Trophoblast cell (in vitro differentiated cells and primary cell): ENCODE data around the gene EXOC3L4.

Source experiments
- DNase-seq, 2 donors: peaks; one replicate each; pipeline ENCODE4 v3.0.0-alpha.2; 2016
- H2AFZ ChIP-seq: 2 replicates; pipeline ENCODE4 v1.6.1; 2013; ENCODE audit warnings: low read length, moderate library complexity, mild to moderate bottlenecking; ENCODE audit not compliant: insufficient read depth, poor library complexity
- H2AK5ac ChIP-seq: 2 replicates; pipeline ENCODE4 v1.6.1; 2013; ENCODE audit warnings: mild to moderate bottlenecking, low read length
- H2BK120ac ChIP-seq: 2 replicates; pipeline ENCODE4 v1.6.1; 2013; ENCODE audit warnings: low read length, mild to moderate bottlenecking, moderate library complexity; ENCODE audit not compliant: insufficient read depth, poor library complexity
- H2BK12ac ChIP-seq: 2 replicates; pipeline ENCODE4 v1.6.1; 2013; ENCODE audit warnings: mild to moderate bottlenecking, low read length, moderate library complexity
- H2BK5ac ChIP-seq: 2 replicates; pipeline ENCODE4 v1.6.1; 2013; ENCODE audit warnings: low read length, low read depth, moderate library complexity, mild to moderate bottlenecking; ENCODE audit not compliant: poor library complexity
- H3K14ac ChIP-seq: 2 replicates; pipeline ENCODE4 v1.6.1; 2013; ENCODE audit warnings: mild to moderate bottlenecking, low read length
- H3K18ac ChIP-seq: 2 replicates; pipeline ENCODE4 v1.6.1; 2013; ENCODE audit warnings: mild to moderate bottlenecking, low read length
- H3K23ac ChIP-seq: 2 replicates; pipeline ENCODE4 v1.6.1; 2013; ENCODE audit warnings: low read length
- H3K27ac ChIP-seq: 2 replicates; pipeline ENCODE4 v1.5.1; 2013; ENCODE audit warnings: low read depth, mild to moderate bottlenecking, inconsistent platforms, low read length, moderate library complexity
- H3K27me3 ChIP-seq: 2 replicates; pipeline ENCODE4 v1.6.1; 2013; ENCODE audit warnings: inconsistent platforms, mild to moderate bottlenecking, low read length, moderate library complexity; ENCODE audit not compliant: insufficient read depth
- H3K36me3 ChIP-seq, 2 experiments: 1 replicate in 1 of 2; 2 replicates in 1 of 2; pipeline ENCODE4 v1.6.1; 2013; ENCODE audit warnings: low read length in 2 of 2, mild to moderate bottlenecking in 2 of 2, moderate library complexity in 1 of 2; ENCODE audit not compliant: insufficient read depth in 2 of 2, control insufficient read depth in 1 of 2
- H3K4ac ChIP-seq: 2 replicates; pipeline ENCODE4 v1.6.1; 2013; ENCODE audit warnings: low read depth, mild to moderate bottlenecking, low read length, moderate library complexity
- H3K4me1 ChIP-seq, 2 experiments: 1 replicate in 1 of 2; 2 replicates in 1 of 2; pipeline ENCODE4 v1.6.1; 2013; ENCODE audit warnings: low read length in 2 of 2, mild to moderate bottlenecking in 2 of 2, moderate library complexity in 1 of 2; ENCODE audit not compliant: insufficient read depth in 2 of 2, control insufficient read depth in 1 of 2
- H3K4me2 ChIP-seq: 2 replicates; pipeline ENCODE4 v1.6.1; 2013; ENCODE audit warnings: inconsistent platforms, mild to moderate bottlenecking, low read length, moderate library complexity
- H3K4me3 ChIP-seq: 2 replicates; pipeline ENCODE4 v1.5.1; 2013; ENCODE audit warnings: mild to moderate bottlenecking, low read depth, low read length, inconsistent platforms
- H3K79me1 ChIP-seq: one replicate; pipeline ENCODE4 v1.6.1; 2013; ENCODE audit warnings: low read length
- H3K79me2 ChIP-seq: 2 replicates; pipeline ENCODE4 v1.6.1; 2013; ENCODE audit warnings: low read length, mild to moderate bottlenecking; ENCODE audit not compliant: control insufficient read depth, insufficient read depth, poor library complexity
- H3K9ac ChIP-seq: 2 replicates; pipeline ENCODE4 v1.6.1; 2013; ENCODE audit warnings: mild to moderate bottlenecking, low read length
- H3K9me3 ChIP-seq: 2 replicates; pipeline ENCODE4 v1.6.1; 2013; ENCODE audit warnings: low read depth, mild to moderate bottlenecking, control low read depth, inconsistent platforms, low read length; ENCODE audit not compliant: insufficient read depth
- H4K12ac ChIP-seq: 2 replicates; pipeline ENCODE4 v1.6.1; 2013; ENCODE audit warnings: low read depth, mild to moderate bottlenecking, low read length, moderate library complexity
- H4K8ac ChIP-seq: 2 replicates; pipeline ENCODE4 v1.6.1; 2013; ENCODE audit warnings: low read depth, mild to moderate bottlenecking, low read length, moderate library complexity
- H4K91ac ChIP-seq: one replicate; pipeline ENCODE4 v1.6.1; 2013; ENCODE audit warnings: low read depth, mild to moderate bottlenecking, low read length, moderate library complexity
- WGBS: extraction: QIAGEN DNeasy Blood & Tissue Kit; methylation state at CpG from one replicate; pipeline ENCODE4 v1.1.7; 2013; ENCODE audit warnings: missing lambda C conversion rate; ENCODE audit not compliant: insufficient read length, insufficient coverage; ENCODE audit errors: extremely low coverage; 5-methylcytosine and 5-hydroxymethylcytosine counted together

Gene EXOC3L4

GRCh38 chr14:103138301-103139131, 44.0 kb downstream of the EXOC3L4 start:
- H3K9ac ChIP-seq: no peak overlapping the region
- peak overlapping the region; percentile 43 for H3K4me2 ChIP-seq
- peak overlapping the region; percentile 61 for H3K18ac ChIP-seq
- H3K4me3 ChIP-seq: no peak overlapping the region
- peaks cover 4 to 8% of the 10 kb centered on the region in 2 experiments for H3K36me3 ChIP-seq
- H3K79me1 ChIP-seq: peaks cover 25% of the 10 kb centered on the region
- H2BK120ac ChIP-seq: peak overlapping the region; percentile 3
- H3K4ac ChIP-seq: peak overlapping the region; percentile 37
- no CpG with 5 or more reads among the region's 66 CpGs for WGBS
- peak overlapping the region; percentile 6 for H2AK5ac ChIP-seq
- peak overlapping the region; percentile 61 for H2AFZ ChIP-seq
- peak; percentile 67 to 77 for DNase-seq
- peak overlapping the region; percentile 4 for H3K14ac ChIP-seq
- no peaks in the 10 kb centered on the region for H3K27me3 ChIP-seq
- H3K27ac ChIP-seq: peak overlapping the region; percentile 2
- H2BK12ac ChIP-seq: peak overlapping the region; percentile 3
- peak overlapping the region; percentile 71 for H4K8ac ChIP-seq
- H4K12ac ChIP-seq: peak overlapping the region; percentile 37
- H3K23ac ChIP-seq: no peak overlapping the region
- peak overlapping the region; percentile 77 for H4K91ac ChIP-seq
- H3K79me2 ChIP-seq: peaks cover 4% of the 10 kb centered on the region
- peaks cover 25 to 36% of the 10 kb centered on the region in 2 experiments for H3K4me1 ChIP-seq
- peak overlapping the region; percentile 42 for H2BK5ac ChIP-seq
- peaks cover 2% of the 10 kb centered on the region for H3K9me3 ChIP-seq

GRCh38 chr14:103139132-103140025, 44.9 kb downstream of the EXOC3L4 start:
- peak overlapping the region; percentile 55 for H2BK5ac ChIP-seq
- no CpG with 5 or more reads among the region's 29 CpGs for WGBS
- no peak overlapping the region for H3K23ac ChIP-seq
- peak overlapping the region; percentile 78 for H3K14ac ChIP-seq
- H2BK12ac ChIP-seq: peak overlapping the region; percentile 21
- H3K18ac ChIP-seq: peak overlapping the region; percentile 71
- H3K36me3 ChIP-seq: peaks cover 0 to 2% of the 10 kb centered on the region in 2 experiments
- H4K12ac ChIP-seq: peak overlapping the region; percentile 22
- H3K27me3 ChIP-seq: no peaks in the 10 kb centered on the region
- H3K79me2 ChIP-seq: peaks cover 4% of the 10 kb centered on the region
- H2AFZ ChIP-seq: peak overlapping the region; percentile 61
- H4K91ac ChIP-seq: peak overlapping the region; percentile 72
- peaks cover 25% of the 10 kb centered on the region for H3K79me1 ChIP-seq
- peak overlapping the region; percentile 43 for H3K4me2 ChIP-seq
- peaks cover 2% of the 10 kb centered on the region for H3K9me3 ChIP-seq
- H3K4me1 ChIP-seq: peaks cover 25 to 36% of the 10 kb centered on the region in 2 experiments
- no peak overlapping the region for H2AK5ac ChIP-seq
- no peak overlapping the region for H3K4me3 ChIP-seq
- no peak overlapping the region for H3K9ac ChIP-seq
- peak overlapping the region; percentile 92 for H2BK120ac ChIP-seq
- DNase-seq: peak in 1 of 2 donors; percentile 46
- peak overlapping the region; percentile 71 for H4K8ac ChIP-seq
- no peak overlapping the region for H3K4ac ChIP-seq
- H3K27ac ChIP-seq: peak overlapping the region; percentile 21

- H3K4me2 ChIP-seq: no peak overlapping the region
- H3K18ac ChIP-seq: no peak overlapping the region
- H3K79me2 ChIP-seq: peaks cover 4% of the 10 kb centered on the region
- no peak overlapping the region for H3K4me3 ChIP-seq
- no peak overlapping the region for H3K4ac ChIP-seq
- H2BK120ac ChIP-seq: no peak overlapping the region
- no peak overlapping the region for H4K12ac ChIP-seq
- H3K14ac ChIP-seq: no peak overlapping the region
- no peak overlapping the region for H2BK12ac ChIP-seq
- no CpG with 5 or more reads among the region's 12 CpGs for WGBS
- H3K27ac ChIP-seq: no peak overlapping the region
- H3K9me3 ChIP-seq: peaks cover 2% of the 10 kb centered on the region
- no peak overlapping the region for H3K23ac ChIP-seq
- no peaks in the 10 kb centered on the region for H3K27me3 ChIP-seq
- H3K79me1 ChIP-seq: peaks cover 25% of the 10 kb centered on the region
- peaks cover 25 to 36% of the 10 kb centered on the region in 2 experiments for H3K4me1 ChIP-seq
- no peaks in the 10 kb centered on the region for H3K36me3 ChIP-seq
- H3K9ac ChIP-seq: no peak overlapping the region
- H4K8ac ChIP-seq: no peak overlapping the region
- H4K91ac ChIP-seq: no peak overlapping the region
- DNase-seq: peak; percentile 76 to 84
- no peak overlapping the region for H2AFZ ChIP-seq
- no peak overlapping the region for H2BK5ac ChIP-seq
- no peak overlapping the region for H2AK5ac ChIP-seq
Measured at GRCh38 chr14:103140316-103141109, 46.0 kb downstream of the EXOC3L4 start.
